ENCODE results near the gene MIA3.

The MIA3 gene

DNA sequence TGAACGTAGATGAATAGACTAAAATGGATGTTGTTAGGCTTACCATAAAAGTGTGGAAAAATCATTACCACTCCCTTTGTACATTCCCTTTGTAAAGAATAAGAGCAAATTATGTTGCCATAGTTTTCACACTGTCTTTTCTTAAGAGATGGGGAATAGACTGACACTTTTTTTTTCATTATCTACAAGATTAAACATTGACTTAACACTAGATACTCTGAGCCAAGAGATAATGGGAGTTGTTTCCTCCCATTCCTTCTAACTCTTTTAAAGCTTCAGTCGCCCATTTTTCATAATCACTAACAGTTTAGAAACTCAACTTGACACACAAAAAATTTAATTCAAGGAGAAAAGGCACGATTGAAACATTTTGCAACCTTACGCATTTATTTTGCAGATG lies 84.3 kb downstream of the MIA3 start:
- H3K36me3 ChIP-seq (ENCODE audit: low read depth): peaks cover 3% of the 10 kb centered on the region; the same call in 1 of the 2 replicates
- no peak for ATAC-seq (ENCODE audit: low read depth)
- no peaks in the 10 kb centered on the region for H3K9me3 ChIP-seq (ENCODE audit: severe bottlenecking)

DNA sequence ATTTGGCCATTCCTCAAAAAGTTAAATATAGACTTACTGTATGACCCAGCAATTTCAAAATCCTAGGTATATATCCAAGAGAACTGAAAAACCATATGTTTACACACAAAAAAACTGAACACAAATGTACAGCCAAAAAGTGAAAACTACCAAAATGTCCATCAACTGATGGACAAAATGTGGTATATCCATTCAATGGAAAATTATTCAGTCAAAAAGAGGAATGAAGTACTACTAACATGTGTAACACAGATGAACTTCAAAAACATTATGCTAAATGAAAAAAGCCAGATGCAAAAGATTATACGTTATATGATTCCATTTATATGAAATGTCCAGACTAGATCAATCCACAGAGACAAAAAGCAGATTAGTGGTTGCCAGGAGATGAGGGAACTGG lies 86.4 kb downstream of the MIA3 start:
- no peaks in the 10 kb centered on the region for H3K9me3 ChIP-seq (ENCODE audit: severe bottlenecking)
- TF ChIP-seq CTCF (IDR thresholded peaks at IDR 0.05; ENCODE audit: poor library complexity, severe bottlenecking): no peak
- H3K27me3 ChIP-seq (ENCODE audit: insufficient read depth, poor library complexity, severe bottlenecking): no peaks in the 10 kb centered on the region
- no peak overlapping the region for H3K27ac ChIP-seq (ENCODE audit: poor library complexity, severe bottlenecking)
- H3K36me3 ChIP-seq (ENCODE audit: low read depth): peaks cover 3% of the 10 kb centered on the region
- no peak for DNase-seq (ENCODE audit: low spot score)
- H3K4me3 ChIP-seq (ENCODE audit: severe bottlenecking): no peak overlapping the region
- no peak for ATAC-seq (ENCODE audit: low read depth)
- no peaks in the 10 kb centered on the region for H3K4me1 ChIP-seq (ENCODE audit: insufficient read depth, poor library complexity, severe bottlenecking)

More for the DNA sequence above, 84.3 kb downstream of the MIA3 start:
- no peak for DNase-seq (ENCODE audit: low spot score)
- Histone ChIP-seq H3K27ac (ENCODE audit: poor library complexity, severe bottlenecking) (no peak overlapping the region), H3K27me3 (ENCODE audit: insufficient read depth, poor library complexity, severe bottlenecking) (no peaks in the 10 kb centered on the region), H3K4me3 (ENCODE audit: severe bottlenecking) (no peak overlapping the region), H3K4me1 (ENCODE audit: insufficient read depth, poor library complexity, severe bottlenecking) (no peaks in the 10 kb centered on the region)
- TF ChIP-seq CTCF (IDR thresholded peaks at IDR 0.05; ENCODE audit: poor library complexity, severe bottlenecking): no peak

DNA sequence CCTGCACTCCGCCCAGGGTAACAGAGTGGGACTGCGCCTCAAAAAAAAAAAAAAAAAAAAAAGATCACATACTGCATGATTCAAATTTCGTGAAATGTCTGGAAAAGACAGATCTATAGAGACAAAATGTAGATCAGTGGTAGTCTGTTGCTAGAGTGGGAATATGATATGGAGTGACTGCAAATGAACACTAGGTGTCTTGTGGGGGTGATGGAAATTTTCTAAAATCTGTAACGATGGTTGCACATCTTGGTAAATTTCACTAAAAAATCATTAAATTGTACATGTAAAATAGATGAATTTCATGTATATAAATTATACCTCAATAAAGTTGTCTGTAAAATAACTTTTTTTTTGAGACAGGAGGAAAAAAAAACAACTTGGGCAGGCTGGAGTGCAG lies 88.9 kb downstream of the MIA3 start:
- no peak overlapping the region for H3K4me3 ChIP-seq (ENCODE audit: severe bottlenecking)
- no peaks in the 10 kb centered on the region for H3K27me3 ChIP-seq (ENCODE audit: insufficient read depth, poor library complexity, severe bottlenecking)
- H3K36me3 ChIP-seq (ENCODE audit: low read depth): no peaks in the 10 kb centered on the region; the same call in 1 of the 2 replicates
- no peaks in the 10 kb centered on the region for H3K9me3 ChIP-seq (ENCODE audit: severe bottlenecking)
- no peak for ATAC-seq (ENCODE audit: low read depth)
- no peak overlapping the region for H3K27ac ChIP-seq (ENCODE audit: poor library complexity, severe bottlenecking)
- no peak for DNase-seq (ENCODE audit: low spot score)
- H3K4me1 ChIP-seq (ENCODE audit: insufficient read depth, poor library complexity, severe bottlenecking): peaks cover 9% of the 10 kb centered on the region
- TF ChIP-seq CTCF (IDR thresholded peaks at IDR 0.05; ENCODE audit: poor library complexity, severe bottlenecking): no peak

DNA sequence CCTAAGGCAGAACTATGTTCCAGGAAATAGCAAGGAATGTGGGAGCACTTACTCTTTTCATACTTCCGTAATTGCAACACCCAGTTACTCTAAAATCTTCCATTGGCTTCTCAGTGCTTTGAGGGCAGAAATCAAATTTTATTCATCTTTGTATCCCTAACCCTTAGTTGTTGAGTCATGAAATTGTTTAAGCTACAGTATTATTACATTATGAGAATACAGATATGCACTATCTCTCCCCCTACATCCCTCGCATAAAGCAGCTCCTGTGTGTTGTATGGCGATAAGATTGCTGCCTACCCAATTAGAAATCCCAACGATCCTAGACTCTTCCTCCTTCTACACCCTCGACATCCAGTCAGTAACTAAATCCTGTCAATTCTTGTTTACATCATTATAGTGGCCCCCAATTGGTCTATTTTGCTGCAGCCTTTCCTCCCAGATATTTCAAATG lies 91.8 kb downstream of the MIA3 start:
- H3K27ac ChIP-seq (ENCODE audit: poor library complexity, severe bottlenecking): no peak overlapping the region
- DNase-seq (ENCODE audit: low spot score) (no peak), ATAC-seq (ENCODE audit: low read depth) (no peak)
- no peak for TF ChIP-seq CTCF (IDR thresholded peaks at IDR 0.05; ENCODE audit: poor library complexity, severe bottlenecking)
- H3K27me3 ChIP-seq (ENCODE audit: insufficient read depth, poor library complexity, severe bottlenecking): no peaks in the 10 kb centered on the region
- no peak overlapping the region for H3K4me3 ChIP-seq (ENCODE audit: severe bottlenecking)
- H3K36me3 ChIP-seq (ENCODE audit: low read depth): no peaks in the 10 kb centered on the region; the same call in 1 of the 2 replicates
- peaks cover 9% of the 10 kb centered on the region for H3K4me1 ChIP-seq (ENCODE audit: insufficient read depth, poor library complexity, severe bottlenecking)
- no peaks in the 10 kb centered on the region for H3K9me3 ChIP-seq (ENCODE audit: severe bottlenecking)

- Histone ChIP-seq H3K9me3 (ENCODE audit: severe bottlenecking) (no peaks in the 10 kb centered on the region), H3K4me3 (ENCODE audit: severe bottlenecking) (peak overlapping the region; percentile 52), H3K4me1 (ENCODE audit: insufficient read depth, poor library complexity, severe bottlenecking) (peaks cover 9% of the 10 kb centered on the region), H3K36me3 (ENCODE audit: low read depth) (peaks cover 3% of the 10 kb centered on the region; the same call in 1 of the 2 replicates), H3K27me3 (ENCODE audit: insufficient read depth, poor library complexity, severe bottlenecking) (no peaks in the 10 kb centered on the region), H3K27ac (ENCODE audit: poor library complexity, severe bottlenecking) (peak overlapping the region; percentile 88)
- DNase-seq (ENCODE audit: low spot score) (peak; percentile 34), ATAC-seq (ENCODE audit: low read depth) (peak; percentile 62)
- TF ChIP-seq CTCF (IDR thresholded peaks at IDR 0.05; ENCODE audit: poor library complexity, severe bottlenecking): no peak
Measured at GRCh38 chr1:222711319-222712252, 93.7 kb downstream of the MIA3 start.

All from RWPE2 (cell line).